HG03097 (cell line): ENCODE measurements around the gene TRIM47.

Experiments
- ATAC-seq: cut with Tn5 transposase; IDR thresholded peaks from one replicate; pipeline ENCODE4 v1.9.1; 2021; ENCODE audit not compliant: unreplicated experiment, low FRiP score

Gene TRIM47

GRCh38 chr17:75834279-75834920, 44.0 kb downstream of the TRIM47 start:
- no peak for ATAC-seq

GRCh38 chr17:75832652-75833400, 45.6 kb downstream of the TRIM47 start:
- no peak for ATAC-seq

- ATAC-seq: no peak
Observed at GRCh38 chr17:75832164-75832651, 46.2 kb downstream of the TRIM47 start.

GRCh38 chr17:75831032-75831571, 47.3 kb downstream of the TRIM47 start:
- no peak for ATAC-seq

GRCh38 chr17:75830164-75831031, 48.0 kb downstream of the TRIM47 start:
- no peak for ATAC-seq

GRCh38 chr17:75829747-75830146, 48.6 kb downstream of the TRIM47 start:
- ATAC-seq: no peak

- no peak for ATAC-seq
Observed at GRCh38 chr17:75828741-75829140, 49.6 kb downstream of the TRIM47 start.

- no peak for ATAC-seq
Observed at GRCh38 chr17:75828076-75828400, 50.3 kb downstream of the TRIM47 start.

- no peak for ATAC-seq
Observed at GRCh38 chr17:75827308-75828075, 50.9 kb downstream of the TRIM47 start.

- ATAC-seq: no peak
Observed at GRCh38 chr17:75826561-75827307, 51.6 kb downstream of the TRIM47 start.

- no peak for ATAC-seq
Observed at GRCh38 chr17:75825748-75826370, 52.5 kb downstream of the TRIM47 start.

GRCh38 chr17:75825149-75825552, 53.2 kb downstream of the TRIM47 start:
- no peak for ATAC-seq

GRCh38 chr17:75824666-75825065, 53.7 kb downstream of the TRIM47 start:
- no peak for ATAC-seq
